B cell (primary cell): Measurements from ENCODE around the gene DNAI1. TPM values are rescaled to one million over a fixed set of nuclear protein-coding genes. Genes with fewer than 3 reads are reported as not detected.

Experiments used
- ATAC-seq: fragments of 200-7000 bp; cut with Tn5 transposase; one replicate; pipeline ENCODE4 v1.10.0; 2021; ENCODE audit warnings: low read depth, mild to moderate bottlenecking, moderate number of reproducible peaks, moderate library complexity
- CTCF ChIA-PET: fragments of 350-600 bp; sonication (Branson Sonifier 250); formaldehyde crosslinking; loops from one replicate; lab custom pipeline; 2021; ENCODE audit warnings: antibody characterized with exemption, inconsistent platforms; lab: Charles Lee
- POLR2A ChIA-PET: fragments of 350-600 bp; sonication (Branson Sonifier 250); formaldehyde crosslinking; loops from one replicate; lab custom pipeline; 2021; ENCODE audit warnings: antibody characterized with exemption; lab: Charles Lee
- DNase-seq: peaks from one replicate; pipeline ENCODE4 v3.0.0; 2013
- H2AFZ ChIP-seq: 2 replicates; pipeline ENCODE4 v1.6.1; 2012; ENCODE audit warnings: mild to moderate bottlenecking, low read depth, low read length; ENCODE audit not compliant: insufficient read depth, poor library complexity, severe bottlenecking
- H3K27ac ChIP-seq, 2 donors: 1 replicate in 1 of 2; 2 replicates in 1 of 2; pipeline ENCODE4 v1.5.1; 2012 to 2013; ENCODE audit warnings: low read length in 2 of 2, mild to moderate bottlenecking in 2 of 2, moderate library complexity in 1 of 2
- H3K27me3 ChIP-seq, 4 experiments: fragments of 200-600 bp in 1 of 4; sonication (generic) in 1 of 4; replicated peaks in 1 of 4; 1 replicate in 2 of 4; 2 replicates in 2 of 4; pipeline versions ENCODE4 v1.6.1 to v1.7.0; 2013 to 2016; ENCODE audit warnings: low read length in 3 of 4, mild to moderate bottlenecking in 2 of 4, mixed read lengths in 1 of 4, moderate library complexity in 1 of 4; ENCODE audit not compliant: insufficient read depth in 4 of 4, control insufficient read depth in 3 of 4; ENCODE audit errors: control extremely low read depth in 1 of 4
- H3K36me3 ChIP-seq, 2 experiments: replicated peaks in 1 of 2; 1 replicate in 1 of 2; 2 replicates in 1 of 2; pipeline versions ENCODE4 v1.6.1 to v1.7.1; 2013; ENCODE audit warnings: low read length in 1 of 2; ENCODE audit not compliant: insufficient read depth in 2 of 2, control insufficient read depth in 1 of 2; ENCODE audit errors: control extremely low read depth in 1 of 2, extremely low read depth in 1 of 2
- H3K4me1 ChIP-seq, 2 donors: fragments of 200-600 bp in 1 of 2; sonication (generic) in 1 of 2; 1 replicate in 1 of 2; 2 replicates in 1 of 2; pipeline versions ENCODE4 v1.5.1 to v1.6.1; 2013 to 2017; ENCODE audit warnings: low read length in 2 of 2; ENCODE audit not compliant: control insufficient read depth in 2 of 2, insufficient read depth in 2 of 2
- H3K4me2 ChIP-seq: replicated peaks from 2 replicates; pipeline ENCODE3; 2012; ENCODE audit warnings: mild to moderate bottlenecking, low read depth, low read length; ENCODE audit not compliant: poor library complexity, severe bottlenecking
- H3K4me3 ChIP-seq, 5 experiments: fragments of 200-600 bp in 1 of 5; sonication (generic) in 1 of 5; 1 replicate in 3 of 5; 2 replicates in 2 of 5; pipeline versions ENCODE4 v1.5.1 to v1.7.0; 2011 to 2016; ENCODE audit warnings: low read length in 4 of 5, mild to moderate bottlenecking in 4 of 5, low read depth in 2 of 5, control low read depth in 1 of 5, moderate library complexity in 1 of 5; ENCODE audit not compliant: insufficient read depth in 1 of 5; ENCODE audit errors: control extremely low read depth in 1 of 5, extremely low read depth in 1 of 5
- H3K79me2 ChIP-seq: fragments of 200-600 bp; sonication (generic); one replicate; pipeline ENCODE4 v1.6.0; 2016; ENCODE audit warnings: low read length; ENCODE audit not compliant: control insufficient read depth, insufficient read depth
- H3K9ac ChIP-seq: fragments of 200-600 bp; sonication (generic); 2 replicates; pipeline ENCODE4 v1.6.1; 2017; ENCODE audit warnings: mild to moderate bottlenecking, low read length, moderate library complexity
- H3K9me3 ChIP-seq, 3 donors: one replicate each; pipeline versions ENCODE4 v1.6.1 to v1.7.1; 2013; ENCODE audit warnings: low read length in 2 of 3; ENCODE audit not compliant: control insufficient read depth in 2 of 3, insufficient read depth in 1 of 3; ENCODE audit errors: control extremely low read depth in 1 of 3
- H4K20me1 ChIP-seq: 2 replicates; pipeline ENCODE4 v1.6.0; 2012; ENCODE audit warnings: mild to moderate bottlenecking, low read length; ENCODE audit not compliant: insufficient read depth, control insufficient read depth, poor library complexity, severe bottlenecking
- H3K27ac Mint-ChIP-seq: one replicate; pipeline ENCODE4 v1.8.0; 2021; ENCODE audit warnings: mixed read lengths
- H3K27me3 Mint-ChIP-seq: one replicate; pipeline ENCODE4 v1.8.0; 2021; ENCODE audit warnings: mixed read lengths
- H3K4me1 Mint-ChIP-seq: one replicate; pipeline ENCODE4 v1.8.0; 2021; ENCODE audit warnings: mixed read lengths
- H3K4me3 Mint-ChIP-seq: one replicate; pipeline ENCODE4 v1.8.0; 2021; ENCODE audit warnings: mixed read lengths
- H3K9me3 Mint-ChIP-seq: one replicate; pipeline ENCODE4 v1.8.0; 2022; ENCODE audit warnings: mixed read lengths; ENCODE audit not compliant: insufficient read depth
- EZH2 ChIP-seq: IDR thresholded peaks from 2 replicates; pipeline ENCODE4 v1.6.1; 2012; ENCODE audit warnings: borderline replicate concordance, low read depth, mild to moderate bottlenecking, moderate library complexity, low read length; ENCODE audit not compliant: insufficient read depth, poor library complexity, severe bottlenecking
- WGBS: methylation state at CpG from one replicate; pipeline ENCODE4 v1.1.5; 2013; ENCODE audit warnings: missing lambda C conversion rate; ENCODE audit not compliant: insufficient coverage; 5-methylcytosine and 5-hydroxymethylcytosine counted together
- intact Hi-C: fragments of 100-400 bp; cut with micrococcal nuclease; formaldehyde crosslinking; loops from one replicate; pipeline ENCODE4 v1.10.0; 2022
- polyA plus RNA-seq: library from polyadenylated mRNA; depleted of rRNA; stranded (reverse); fragments of >200 nt; gene quantifications from 2 replicates; pipeline ENCODE4 v1.2.3, GENCODE V29; 2012
- total RNA-seq, 2 donors: library from RNA; stranded (reverse); fragments of 120-200 nt in 1 of 2; gene quantifications; 1 replicate in 1 of 2; 2 replicates in 1 of 2; pipeline versions ENCODE4 v1.2.3 to v1.2.4, GENCODE V29; 2013 to 2022
- TF ChIP-seq, protein P1 (sequence below): fragments of 200-600 bp; IDR thresholded peaks from one replicate; pipeline ENCODE4 v1.8.0; 2022; ENCODE audit warnings: antibody characterized with exemption, mild to moderate bottlenecking

The DNAI1 gene
- total and polyA plus RNA-seq, 2 donors (not counting 1 experiment from before 2014, with no cell fraction given), result not detected

DNA sequence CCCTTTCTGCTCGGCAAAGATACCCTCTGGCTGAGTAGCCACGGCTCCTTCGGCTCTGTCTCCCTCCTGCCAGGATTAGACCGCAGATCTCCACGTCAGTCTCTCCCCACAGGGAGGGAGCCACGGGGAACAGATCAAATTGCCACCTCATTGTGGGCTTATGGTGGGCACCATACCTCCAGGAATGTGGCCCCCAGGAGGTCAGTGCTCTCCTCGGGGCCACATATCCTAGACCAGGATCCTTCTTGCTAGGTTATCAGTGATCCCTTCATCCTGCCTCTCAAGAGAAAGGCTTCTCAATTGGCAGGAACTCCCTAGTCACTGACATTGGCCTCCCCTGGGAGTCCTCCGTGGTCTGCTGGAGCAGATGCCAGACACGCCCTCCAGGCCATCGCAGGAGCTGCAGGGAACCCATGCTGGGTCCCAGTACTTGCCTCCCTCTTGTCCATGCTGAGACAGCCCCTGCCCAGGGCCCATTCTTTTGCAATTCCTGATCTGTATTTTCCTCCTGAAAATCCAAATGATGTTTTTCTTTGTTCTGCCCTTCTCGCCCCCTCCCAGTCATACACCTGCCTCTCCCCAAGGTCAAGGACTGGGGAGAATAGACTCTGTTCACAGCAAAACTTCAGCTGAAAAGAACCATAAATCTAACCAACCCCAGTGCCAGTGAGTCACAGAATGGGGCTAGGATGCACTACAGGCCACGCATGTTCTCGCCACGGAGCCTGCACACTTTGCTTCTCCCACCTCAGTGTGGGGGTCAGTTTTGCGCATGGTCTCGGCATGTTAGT lies 95.8 kb downstream of the DNAI1 start:
- no peaks in the 10 kb centered on the region for H3K79me2 ChIP-seq
- H3K9ac ChIP-seq, result no peak overlapping the region
- Mint-ChIP-seq H3K9me3 (no peaks in the 10 kb centered on the region), H3K4me1 (no peaks in the 10 kb centered on the region), H3K4me3 (no peak overlapping the region), H3K27me3 (peaks cover 40% of the 10 kb centered on the region), H3K27ac (no peak overlapping the region)
- intact Hi-C loops, result no loop called here
- CTCF ChIA-PET, result no interaction called here
- no peak overlapping the region for H2AFZ ChIP-seq
- H3K27ac ChIP-seq, result no peak overlapping the region
- POLR2A ChIA-PET, result no interaction called here
- H3K4me1 ChIP-seq, result no peaks in the 10 kb centered on the region
- no peaks in the 10 kb centered on the region for H3K36me3 ChIP-seq
- TF ChIP-seq EZH2, result no peak
- TF ChIP-seq, protein P1, sequence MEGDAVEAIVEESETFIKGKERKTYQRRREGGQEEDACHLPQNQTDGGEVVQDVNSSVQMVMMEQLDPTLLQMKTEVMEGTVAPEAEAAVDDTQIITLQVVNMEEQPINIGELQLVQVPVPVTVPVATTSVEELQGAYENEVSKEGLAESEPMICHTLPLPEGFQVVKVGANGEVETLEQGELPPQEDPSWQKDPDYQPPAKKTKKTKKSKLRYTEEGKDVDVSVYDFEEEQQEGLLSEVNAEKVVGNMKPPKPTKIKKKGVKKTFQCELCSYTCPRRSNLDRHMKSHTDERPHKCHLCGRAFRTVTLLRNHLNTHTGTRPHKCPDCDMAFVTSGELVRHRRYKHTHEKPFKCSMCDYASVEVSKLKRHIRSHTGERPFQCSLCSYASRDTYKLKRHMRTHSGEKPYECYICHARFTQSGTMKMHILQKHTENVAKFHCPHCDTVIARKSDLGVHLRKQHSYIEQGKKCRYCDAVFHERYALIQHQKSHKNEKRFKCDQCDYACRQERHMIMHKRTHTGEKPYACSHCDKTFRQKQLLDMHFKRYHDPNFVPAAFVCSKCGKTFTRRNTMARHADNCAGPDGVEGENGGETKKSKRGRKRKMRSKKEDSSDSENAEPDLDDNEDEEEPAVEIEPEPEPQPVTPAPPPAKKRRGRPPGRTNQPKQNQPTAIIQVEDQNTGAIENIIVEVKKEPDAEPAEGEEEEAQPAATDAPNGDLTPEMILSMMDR, result no peak
- no peak for DNase-seq
- H3K27me3 ChIP-seq, result peaks cover 0 to 9% (median 3%) of the 10 kb centered on the region in 4 experiments
- 72% methylated on average over 16 of the region's 16 CpGs for WGBS
- no peak overlapping the region for H3K4me2 ChIP-seq
- H3K4me3 ChIP-seq, result no peak overlapping the region
- H3K9me3 ChIP-seq, result peaks cover 0 to 6% (median 0%) of the 10 kb centered on the region in 3 donors
- H4K20me1 ChIP-seq, result no peaks in the 10 kb centered on the region
- ATAC-seq, result no peak

DNA sequence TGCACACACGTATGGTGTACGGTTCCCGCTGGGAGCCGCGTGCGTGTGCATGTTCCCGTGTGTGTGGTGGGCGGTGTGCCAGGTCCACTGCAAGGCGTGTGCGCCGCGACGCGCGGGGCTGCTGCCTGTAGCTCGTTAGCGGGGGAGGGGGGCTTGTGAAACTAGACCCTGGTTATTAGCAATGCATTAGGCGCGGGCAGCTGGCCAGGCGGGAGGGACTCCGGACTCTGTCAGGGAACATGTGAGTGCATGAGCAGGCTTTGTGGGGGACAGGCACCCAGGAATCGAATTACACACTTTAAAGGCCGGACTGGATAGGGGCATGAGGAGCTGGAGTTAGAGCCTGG lies 96.4 kb downstream of the DNAI1 start:
- Mint-ChIP-seq H3K27ac (no peak overlapping the region), H3K4me3 (no peak overlapping the region), H3K4me1 (no peaks in the 10 kb centered on the region), H3K9me3 (no peaks in the 10 kb centered on the region), H3K27me3 (peaks cover 43% of the 10 kb centered on the region)
- TF ChIP-seq EZH2, result no peak
- TF ChIP-seq, protein P1, result no peak
- Histone ChIP-seq H4K20me1 (no peaks in the 10 kb centered on the region), H3K4me2 (no peak overlapping the region), H2AFZ (no peak overlapping the region), H3K27me3 (peaks cover 0 to 12% (median 3%) of the 10 kb centered on the region in 4 experiments), H3K79me2 (no peaks in the 10 kb centered on the region), H3K9ac (no peak overlapping the region), H3K4me1 (no peaks in the 10 kb centered on the region), H3K27ac (no peak overlapping the region), H3K9me3 (peaks cover 0 to 6% (median 0%) of the 10 kb centered on the region in 3 donors), H3K36me3 (no peaks in the 10 kb centered on the region), H3K4me3 (no peak overlapping the region)
- 83% methylated on average over 22 of the region's 23 CpGs for WGBS
- ATAC-seq, result no peak
- ChIA-PET CTCF (no interaction called here), POLR2A (no interaction called here)
- intact Hi-C loops, result no loop called here
- no peak for DNase-seq
